PFSK-1 (cell line): ENCODE measurements around the gene VAV2.

Experiments used
- FOXP2 ChIP-seq: optimal IDR thresholded peaks from 2 replicates; pipeline ENCODE3; 2011; ENCODE audit warnings: borderline replicate concordance, control low read depth, inconsistent platforms; ENCODE audit not compliant: insufficient read depth; ENCODE audit errors: extremely low read length, extremely low read depth
- POLR2AphosphoS5 ChIP-seq: IDR thresholded peaks from 2 replicates; pipeline ENCODE4 v1.6.1; 2012; ENCODE audit warnings: low read depth, mild to moderate bottlenecking, control low read depth, low read length, moderate library complexity
- SIN3A ChIP-seq: IDR thresholded peaks from 2 replicates; pipeline ENCODE4 v1.6.1; 2012; ENCODE audit warnings: mild to moderate bottlenecking, low read length, moderate library complexity, borderline replicate concordance; ENCODE audit not compliant: insufficient read depth
- TAF1 ChIP-seq: IDR thresholded peaks from 2 replicates; pipeline ENCODE4 v1.6.1; 2012; ENCODE audit warnings: low read length, control low read depth, borderline replicate concordance; ENCODE audit not compliant: insufficient read depth
- TF ChIP-seq, protein P1 (sequence below), 2 experiments: IDR thresholded peaks; 2 replicates each; pipeline versions ENCODE4 v1.6.1 to v1.8.0; 2011 to 2012; ENCODE audit warnings: low read depth in 2 of 2, low read length in 2 of 2, control low read depth in 1 of 2, inconsistent platforms in 1 of 2, mild to moderate bottlenecking in 1 of 2, moderate library complexity in 1 of 2; ENCODE audit not compliant: insufficient read depth in 1 of 2

DNA sequence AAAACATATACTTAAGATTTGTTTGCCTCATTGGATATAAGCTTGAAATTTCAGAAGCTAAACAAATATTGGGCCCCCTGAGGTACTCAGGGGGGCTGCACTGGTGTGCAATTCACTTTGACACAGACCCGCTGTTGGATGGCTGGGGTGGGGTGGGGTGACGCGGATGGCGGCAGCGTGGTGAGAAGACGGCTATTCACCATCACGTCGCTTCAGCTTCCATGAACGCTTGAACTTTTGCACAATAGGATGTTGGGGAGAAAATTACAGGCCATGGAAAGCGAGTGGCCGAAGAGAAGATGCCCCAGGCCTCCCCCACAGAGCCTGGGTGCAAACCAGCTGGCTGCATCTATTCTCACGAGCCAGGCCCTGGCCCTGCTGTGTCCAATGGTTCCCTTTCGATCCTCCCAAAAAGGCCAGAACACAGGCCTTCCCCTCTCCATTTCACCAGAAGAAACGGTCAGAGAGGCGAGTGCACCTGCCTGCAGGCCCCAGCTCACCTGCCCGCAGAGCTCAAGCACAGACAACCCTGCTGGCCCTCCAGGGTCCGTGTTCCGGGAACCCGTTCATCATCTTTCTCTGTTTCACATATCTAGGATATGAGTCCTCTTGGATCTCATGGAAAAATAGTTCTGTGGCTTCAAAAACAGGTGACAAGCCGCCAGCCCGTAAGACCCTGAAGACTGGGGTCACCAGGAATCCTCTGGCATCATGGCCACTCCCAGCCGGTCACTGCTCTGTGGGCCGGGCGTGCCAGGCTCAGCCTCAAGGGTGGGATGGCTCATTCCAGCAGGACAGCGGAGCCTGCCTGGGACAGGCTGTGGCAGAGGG, 207.2 kb downstream of the VAV2 start:
- TF ChIP-seq, protein P1, sequence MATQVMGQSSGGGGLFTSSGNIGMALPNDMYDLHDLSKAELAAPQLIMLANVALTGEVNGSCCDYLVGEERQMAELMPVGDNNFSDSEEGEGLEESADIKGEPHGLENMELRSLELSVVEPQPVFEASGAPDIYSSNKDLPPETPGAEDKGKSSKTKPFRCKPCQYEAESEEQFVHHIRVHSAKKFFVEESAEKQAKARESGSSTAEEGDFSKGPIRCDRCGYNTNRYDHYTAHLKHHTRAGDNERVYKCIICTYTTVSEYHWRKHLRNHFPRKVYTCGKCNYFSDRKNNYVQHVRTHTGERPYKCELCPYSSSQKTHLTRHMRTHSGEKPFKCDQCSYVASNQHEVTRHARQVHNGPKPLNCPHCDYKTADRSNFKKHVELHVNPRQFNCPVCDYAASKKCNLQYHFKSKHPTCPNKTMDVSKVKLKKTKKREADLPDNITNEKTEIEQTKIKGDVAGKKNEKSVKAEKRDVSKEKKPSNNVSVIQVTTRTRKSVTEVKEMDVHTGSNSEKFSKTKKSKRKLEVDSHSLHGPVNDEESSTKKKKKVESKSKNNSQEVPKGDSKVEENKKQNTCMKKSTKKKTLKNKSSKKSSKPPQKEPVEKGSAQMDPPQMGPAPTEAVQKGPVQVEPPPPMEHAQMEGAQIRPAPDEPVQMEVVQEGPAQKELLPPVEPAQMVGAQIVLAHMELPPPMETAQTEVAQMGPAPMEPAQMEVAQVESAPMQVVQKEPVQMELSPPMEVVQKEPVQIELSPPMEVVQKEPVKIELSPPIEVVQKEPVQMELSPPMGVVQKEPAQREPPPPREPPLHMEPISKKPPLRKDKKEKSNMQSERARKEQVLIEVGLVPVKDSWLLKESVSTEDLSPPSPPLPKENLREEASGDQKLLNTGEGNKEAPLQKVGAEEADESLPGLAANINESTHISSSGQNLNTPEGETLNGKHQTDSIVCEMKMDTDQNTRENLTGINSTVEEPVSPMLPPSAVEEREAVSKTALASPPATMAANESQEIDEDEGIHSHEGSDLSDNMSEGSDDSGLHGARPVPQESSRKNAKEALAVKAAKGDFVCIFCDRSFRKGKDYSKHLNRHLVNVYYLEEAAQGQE (IDR thresholded peaks at IDR 0.05; ENCODE audit: insufficient read depth in 1 of 2, low read depth in 2 of 2, low read length in 2 of 2), result no peak
- no peak for TF ChIP-seq POLR2AphosphoS5
- no peak for TF ChIP-seq SIN3A
- no peak for TF ChIP-seq TAF1
- TF ChIP-seq FOXP2, result no peak
